Measurements from ENCODE around the gene CATSPERZ.

CATSPERZ gene

GRCh38 chr11:64266339-64266738 is 33.8 kb upstream of the CATSPERZ start:
- TF ChIP-seq SPI1 (IDR thresholded peaks at IDR 0.05; ENCODE audit: borderline replicate concordance, low read depth) (no peak), GABPA (IDR thresholded peaks at IDR 0.05; ENCODE audit: low read depth) (no peak), CTCF (IDR thresholded peaks at IDR 0.05; ENCODE audit: insufficient read depth, low read length) (no peak), POLR2AphosphoS5 (IDR thresholded peaks at IDR 0.05; ENCODE audit: low read depth) (no peak)
- TF ChIP-seq, protein P1, sequence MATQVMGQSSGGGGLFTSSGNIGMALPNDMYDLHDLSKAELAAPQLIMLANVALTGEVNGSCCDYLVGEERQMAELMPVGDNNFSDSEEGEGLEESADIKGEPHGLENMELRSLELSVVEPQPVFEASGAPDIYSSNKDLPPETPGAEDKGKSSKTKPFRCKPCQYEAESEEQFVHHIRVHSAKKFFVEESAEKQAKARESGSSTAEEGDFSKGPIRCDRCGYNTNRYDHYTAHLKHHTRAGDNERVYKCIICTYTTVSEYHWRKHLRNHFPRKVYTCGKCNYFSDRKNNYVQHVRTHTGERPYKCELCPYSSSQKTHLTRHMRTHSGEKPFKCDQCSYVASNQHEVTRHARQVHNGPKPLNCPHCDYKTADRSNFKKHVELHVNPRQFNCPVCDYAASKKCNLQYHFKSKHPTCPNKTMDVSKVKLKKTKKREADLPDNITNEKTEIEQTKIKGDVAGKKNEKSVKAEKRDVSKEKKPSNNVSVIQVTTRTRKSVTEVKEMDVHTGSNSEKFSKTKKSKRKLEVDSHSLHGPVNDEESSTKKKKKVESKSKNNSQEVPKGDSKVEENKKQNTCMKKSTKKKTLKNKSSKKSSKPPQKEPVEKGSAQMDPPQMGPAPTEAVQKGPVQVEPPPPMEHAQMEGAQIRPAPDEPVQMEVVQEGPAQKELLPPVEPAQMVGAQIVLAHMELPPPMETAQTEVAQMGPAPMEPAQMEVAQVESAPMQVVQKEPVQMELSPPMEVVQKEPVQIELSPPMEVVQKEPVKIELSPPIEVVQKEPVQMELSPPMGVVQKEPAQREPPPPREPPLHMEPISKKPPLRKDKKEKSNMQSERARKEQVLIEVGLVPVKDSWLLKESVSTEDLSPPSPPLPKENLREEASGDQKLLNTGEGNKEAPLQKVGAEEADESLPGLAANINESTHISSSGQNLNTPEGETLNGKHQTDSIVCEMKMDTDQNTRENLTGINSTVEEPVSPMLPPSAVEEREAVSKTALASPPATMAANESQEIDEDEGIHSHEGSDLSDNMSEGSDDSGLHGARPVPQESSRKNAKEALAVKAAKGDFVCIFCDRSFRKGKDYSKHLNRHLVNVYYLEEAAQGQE (IDR thresholded peaks at IDR 0.05; ENCODE audit: insufficient replicate concordance, low read depth) = no peak
- Histone ChIP-seq H3K4me3 (replicated peaks; ENCODE audit: insufficient read depth, low read length) (no peak overlapping the region), H3K27me3 (ENCODE audit: insufficient read depth, poor library complexity, severe bottlenecking) (no peaks in the 10 kb centered on the region), H3K27ac (replicated peaks) (no peak overlapping the region)
- DNase-seq (ENCODE audit: low read depth in 1 of 2, low spot score in 1 of 2) = no peak

- TF ChIP-seq POLR2AphosphoS5 (IDR thresholded peaks at IDR 0.05; ENCODE audit: low read depth) = no peak
- TF ChIP-seq, protein P1 (IDR thresholded peaks at IDR 0.05; ENCODE audit: insufficient replicate concordance, low read depth) = no peak
- TF ChIP-seq GABPA (IDR thresholded peaks at IDR 0.05; ENCODE audit: low read depth) = no peak
- no peak for TF ChIP-seq CTCF (IDR thresholded peaks at IDR 0.05; ENCODE audit: insufficient read depth, low read length)
- TF ChIP-seq SPI1 (IDR thresholded peaks at IDR 0.05; ENCODE audit: borderline replicate concordance, low read depth) = no peak
- H3K27ac ChIP-seq (replicated peaks) = peak overlapping the region; percentile 91
- H3K4me3 ChIP-seq (replicated peaks; ENCODE audit: insufficient read depth, low read length) = no peak overlapping the region
- no peaks in the 10 kb centered on the region for H3K27me3 ChIP-seq (ENCODE audit: insufficient read depth, poor library complexity, severe bottlenecking)
- DNase-seq (ENCODE audit: low read depth in 1 of 2, low spot score in 1 of 2) = no peak
Measured at GRCh38 chr11:64267207-64267945, 32.8 kb upstream of the CATSPERZ start.

DNA sequence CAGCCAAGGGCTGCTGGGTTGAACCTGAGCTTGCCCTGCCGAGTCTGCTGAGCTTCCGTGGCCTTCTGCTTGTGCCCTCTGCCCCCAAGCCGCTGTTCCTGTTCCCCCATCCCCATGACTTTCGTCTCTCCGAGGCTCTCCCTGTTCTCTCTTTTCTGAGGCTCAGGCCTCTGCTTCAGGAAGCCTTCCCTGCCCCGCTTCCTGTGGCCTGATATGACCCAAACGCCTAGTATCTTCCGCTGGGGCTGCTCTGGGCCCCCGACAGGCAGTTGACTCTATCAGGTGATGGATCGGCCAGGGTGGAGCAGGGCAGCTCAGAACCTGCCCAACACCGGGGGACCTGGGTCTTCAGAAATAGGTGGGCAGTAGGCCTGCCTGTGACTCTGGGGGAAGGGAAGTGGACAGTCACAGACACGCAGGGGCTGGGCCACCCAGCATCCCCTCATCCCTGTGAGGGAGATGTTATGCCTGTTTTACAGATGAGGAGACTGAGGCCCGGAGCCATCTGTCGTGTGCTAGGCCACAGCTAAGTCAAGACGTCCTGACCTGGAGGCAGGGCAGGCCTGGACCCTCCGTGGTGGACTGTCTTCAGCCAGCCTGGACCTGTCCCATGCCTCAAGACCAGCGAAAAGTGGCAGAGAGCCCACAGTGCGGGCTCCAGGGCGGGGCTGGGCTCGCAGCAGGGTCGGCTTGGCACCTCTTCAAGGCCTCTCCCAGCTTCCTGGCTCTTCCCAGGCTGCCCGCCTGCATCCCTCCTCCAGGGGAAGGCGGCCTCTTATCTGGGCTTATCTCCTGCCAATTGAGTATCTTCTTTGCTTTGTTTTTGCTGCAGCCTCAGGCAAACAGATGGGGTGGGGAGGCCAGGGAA is 31.9 kb upstream of the CATSPERZ start:
- DNase-seq (ENCODE audit: low read depth in 1 of 2, low spot score in 1 of 2) = peak in 1 of 2 experiments; percentile 57
- TF ChIP-seq CTCF (IDR thresholded peaks at IDR 0.05; ENCODE audit: insufficient read depth, low read length) = no peak
- TF ChIP-seq, protein P1 (IDR thresholded peaks at IDR 0.05; ENCODE audit: insufficient replicate concordance, low read depth) = peak; percentile 30
- TF ChIP-seq GABPA (IDR thresholded peaks at IDR 0.05; ENCODE audit: low read depth) = no peak
- peak; percentile 8; the same call in 1 of the 2 replicates for TF ChIP-seq SPI1 (IDR thresholded peaks at IDR 0.05; ENCODE audit: borderline replicate concordance, low read depth)
- TF ChIP-seq POLR2AphosphoS5 (IDR thresholded peaks at IDR 0.05; ENCODE audit: low read depth) = peak; percentile 37
- H3K27me3 ChIP-seq (ENCODE audit: insufficient read depth, poor library complexity, severe bottlenecking) = no peaks in the 10 kb centered on the region
- H3K27ac ChIP-seq (replicated peaks) = peak overlapping the region; percentile 91
- H3K4me3 ChIP-seq (replicated peaks; ENCODE audit: insufficient read depth, low read length) = peak overlapping the region; percentile 61

All from HL-60 (cell line).